GM12801 (cell line): ENCODE data around the gene NR6A1.

Experiments
- TF ChIP-seq, protein P1 (sequence below): IDR thresholded peaks from one replicate; pipeline ENCODE4 v1.5.1; 2011; ENCODE audit warnings: control low read depth; ENCODE audit not compliant: insufficient read length; ENCODE audit errors: extremely low read depth

NR6A1 gene

DNA sequence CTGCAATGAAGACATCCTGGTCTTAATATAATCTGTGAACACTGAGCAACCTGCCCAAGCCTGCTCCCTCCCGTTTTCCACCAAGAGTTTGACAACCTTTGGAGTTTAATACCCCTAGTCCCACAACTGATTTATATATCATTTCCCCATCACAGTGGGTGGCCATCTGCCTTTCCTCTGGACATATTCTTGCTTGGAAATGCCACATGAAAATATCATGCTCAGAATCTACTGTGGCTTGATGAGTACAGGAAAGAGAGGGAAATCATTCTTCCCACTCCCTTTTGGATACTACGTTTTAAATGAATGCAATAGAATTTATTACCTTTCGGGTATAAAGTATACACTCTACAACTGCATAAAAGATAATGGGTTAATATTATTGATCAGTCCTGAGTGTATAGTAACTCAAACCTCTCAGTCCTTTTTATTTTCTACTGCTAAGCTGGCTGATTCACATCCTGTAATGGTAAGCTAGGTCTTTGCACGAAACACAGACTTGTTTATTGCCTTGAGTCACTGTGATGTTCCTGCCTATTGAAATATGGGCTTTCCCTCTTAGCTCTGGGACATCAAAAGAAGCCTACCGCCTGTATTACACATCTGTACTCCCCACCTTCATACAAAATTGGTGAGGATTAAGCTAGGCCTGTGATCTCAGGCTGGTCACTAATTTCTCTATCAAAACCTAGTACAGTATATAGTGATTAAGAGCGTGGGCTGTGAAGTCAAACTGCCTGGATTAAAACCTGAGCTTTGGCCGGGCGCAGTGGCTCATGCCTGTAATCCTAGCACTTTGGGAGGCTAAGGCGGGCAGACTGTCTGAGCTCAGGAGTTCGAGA, 196.4 kb downstream of the NR6A1 start:
- TF ChIP-seq, protein P1, sequence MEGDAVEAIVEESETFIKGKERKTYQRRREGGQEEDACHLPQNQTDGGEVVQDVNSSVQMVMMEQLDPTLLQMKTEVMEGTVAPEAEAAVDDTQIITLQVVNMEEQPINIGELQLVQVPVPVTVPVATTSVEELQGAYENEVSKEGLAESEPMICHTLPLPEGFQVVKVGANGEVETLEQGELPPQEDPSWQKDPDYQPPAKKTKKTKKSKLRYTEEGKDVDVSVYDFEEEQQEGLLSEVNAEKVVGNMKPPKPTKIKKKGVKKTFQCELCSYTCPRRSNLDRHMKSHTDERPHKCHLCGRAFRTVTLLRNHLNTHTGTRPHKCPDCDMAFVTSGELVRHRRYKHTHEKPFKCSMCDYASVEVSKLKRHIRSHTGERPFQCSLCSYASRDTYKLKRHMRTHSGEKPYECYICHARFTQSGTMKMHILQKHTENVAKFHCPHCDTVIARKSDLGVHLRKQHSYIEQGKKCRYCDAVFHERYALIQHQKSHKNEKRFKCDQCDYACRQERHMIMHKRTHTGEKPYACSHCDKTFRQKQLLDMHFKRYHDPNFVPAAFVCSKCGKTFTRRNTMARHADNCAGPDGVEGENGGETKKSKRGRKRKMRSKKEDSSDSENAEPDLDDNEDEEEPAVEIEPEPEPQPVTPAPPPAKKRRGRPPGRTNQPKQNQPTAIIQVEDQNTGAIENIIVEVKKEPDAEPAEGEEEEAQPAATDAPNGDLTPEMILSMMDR = no peak

DNA sequence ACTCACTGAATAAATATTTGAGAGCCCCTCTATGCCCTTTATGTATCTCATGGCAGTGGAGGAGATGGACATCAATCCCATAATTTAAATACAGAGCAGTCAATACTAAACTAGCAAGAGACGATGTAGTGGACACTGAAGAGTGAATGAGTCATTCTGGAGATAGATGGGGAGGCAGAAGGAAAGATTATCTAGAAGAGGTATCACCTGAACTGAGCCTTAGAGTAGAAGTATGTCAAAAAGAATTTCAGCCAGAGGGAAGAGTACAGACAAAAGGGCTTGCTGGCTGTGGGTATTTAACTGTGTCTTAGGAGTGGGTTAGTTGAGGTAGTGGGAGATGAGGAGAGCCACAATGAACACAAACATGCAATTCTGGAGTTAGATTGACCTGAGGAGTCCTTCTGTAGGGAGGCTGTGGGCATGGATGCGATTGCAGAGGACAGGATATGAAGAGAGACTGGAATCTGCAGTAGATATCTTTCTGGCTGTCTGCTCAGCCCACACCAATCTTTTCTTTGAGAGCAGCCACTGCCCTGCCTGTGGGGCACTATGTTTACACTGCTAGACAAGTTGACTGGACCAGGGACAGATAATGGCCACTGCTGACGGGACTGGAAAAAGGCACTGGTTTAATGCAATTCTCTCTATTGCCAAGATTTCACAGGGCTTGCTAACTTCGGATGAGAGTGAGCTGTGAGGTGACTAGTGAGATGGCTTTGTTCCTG, 200.0 kb downstream of the NR6A1 start:
- TF ChIP-seq, protein P1 = no peak

DNA sequence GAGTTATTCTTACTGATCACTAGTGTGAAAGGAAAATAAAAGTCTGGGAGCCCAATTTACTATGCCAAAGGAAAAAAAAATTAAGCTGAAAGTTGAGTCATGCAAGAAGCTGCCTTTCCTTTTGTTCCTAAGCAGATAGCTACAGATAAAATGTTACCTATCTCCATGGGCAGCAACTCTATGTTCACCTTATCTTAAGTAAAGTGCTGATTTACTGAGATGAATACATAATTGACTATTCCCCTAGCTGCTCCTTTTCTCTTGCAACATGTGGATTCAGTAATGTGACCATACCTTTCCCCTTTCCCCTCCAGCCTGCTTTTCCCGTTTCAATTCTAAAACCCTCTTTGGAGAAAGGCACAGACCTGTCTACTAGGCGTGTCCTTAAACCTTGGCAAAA, 201.2 kb downstream of the NR6A1 start:
- TF ChIP-seq, protein P1 = no peak

DNA sequence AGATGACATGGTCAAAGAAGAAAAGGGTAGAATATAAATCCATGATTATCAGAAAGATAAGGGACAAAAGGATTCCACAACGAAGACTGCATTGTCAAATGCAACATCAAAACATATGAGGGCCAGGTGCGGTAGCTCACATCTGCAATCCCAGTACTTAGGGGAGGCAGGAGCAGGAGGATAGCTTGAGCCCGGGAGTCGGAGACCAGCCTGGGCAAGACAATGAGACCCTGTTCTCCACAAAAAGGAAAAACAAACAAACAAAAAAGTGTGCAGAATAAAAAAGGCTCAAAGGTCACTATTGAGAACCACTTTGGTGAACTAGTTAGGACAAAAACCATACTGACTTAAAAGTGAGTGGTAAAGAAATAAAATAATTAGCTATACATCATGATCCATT, 203.7 kb downstream of the NR6A1 start:
- TF ChIP-seq, protein P1 = no peak

DNA sequence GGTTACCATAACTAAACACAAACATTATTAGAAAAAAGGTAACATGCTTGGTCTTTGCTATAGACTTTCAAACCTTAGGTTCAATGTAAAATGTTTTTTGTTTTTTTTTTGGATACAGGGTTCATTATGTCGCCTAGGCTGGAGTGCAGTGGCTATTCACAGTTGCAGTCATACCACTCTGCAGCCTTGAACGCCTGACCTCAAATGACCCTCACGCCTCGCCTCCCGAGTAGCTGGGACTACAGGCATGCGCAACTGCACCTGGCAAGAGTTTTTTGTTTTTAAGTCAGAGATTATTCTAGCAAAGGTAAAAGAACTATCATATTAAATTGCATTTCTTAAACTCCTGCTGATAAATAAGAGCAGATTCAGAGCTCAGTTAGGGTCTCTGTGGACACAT, 208.8 kb downstream of the NR6A1 start:
- TF ChIP-seq, protein P1 = no peak

DNA sequence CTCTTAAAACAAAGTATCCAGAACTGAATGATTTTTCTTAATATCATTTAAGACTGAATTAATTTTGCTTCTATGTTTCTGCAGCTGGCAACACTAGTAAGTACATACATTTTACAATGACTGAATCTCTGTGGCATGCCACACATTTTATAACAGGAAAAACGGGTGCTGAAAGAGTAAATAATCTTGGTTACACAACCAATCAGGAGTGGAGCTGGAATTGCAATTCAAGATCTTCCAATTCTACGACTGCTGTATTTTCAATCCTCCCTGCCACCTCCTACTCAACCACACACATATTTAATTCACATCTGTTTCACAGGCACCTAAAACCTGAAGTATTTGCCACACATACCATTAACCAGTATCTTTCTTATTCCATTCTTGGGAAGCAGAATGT, 211.2 kb downstream of the NR6A1 start:
- TF ChIP-seq, protein P1 = no peak

DNA sequence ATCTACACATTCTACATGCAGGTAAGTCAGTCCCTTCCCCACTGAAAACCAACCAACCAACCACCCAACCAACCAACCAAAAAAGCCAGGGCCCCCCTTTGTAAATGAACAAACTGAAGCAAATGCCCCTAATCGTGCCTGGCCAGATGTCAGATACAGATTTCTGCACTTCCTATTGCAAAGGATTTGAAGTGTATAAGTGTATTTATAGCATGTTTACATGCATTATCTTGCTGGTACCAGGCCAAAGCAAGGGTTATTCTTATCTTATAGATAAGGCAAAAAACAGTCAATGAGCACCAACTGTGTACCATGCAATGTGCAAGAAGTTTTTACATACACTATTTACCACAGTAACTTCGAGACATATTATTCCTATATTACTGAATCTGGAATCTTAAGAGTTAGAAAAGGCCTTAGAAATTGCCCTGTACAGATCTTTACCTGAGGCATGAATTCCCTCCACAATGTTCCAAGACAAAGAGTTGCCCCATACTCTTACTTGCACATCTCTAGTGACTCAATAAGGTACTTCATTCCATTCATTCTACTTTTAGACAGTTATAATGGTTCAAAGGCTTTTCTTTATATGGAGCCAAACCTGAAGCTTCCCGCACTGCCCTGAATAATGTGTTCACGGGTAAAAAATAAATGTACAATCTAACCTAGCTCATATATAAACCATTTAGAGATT, 212.2 kb downstream of the NR6A1 start:
- TF ChIP-seq, protein P1 = no peak
